ENCODE results near the gene DPH7.
A peak's percentile ranks its signal among the peaks of the same experiment; 100 is the strongest.

Gene DPH7

GRCh38 chr9:137583957-137584356 lies 5.2 kb upstream of the DPH7 start:
- Histone ChIP-seq H3K9me3 (ENCODE audit: control insufficient read depth, low read length) (no peaks in the 10 kb centered on the region), H3K4me3 (ENCODE audit: low read length) (no peak overlapping the region), H3K9ac (ENCODE audit: low read length) (no peak overlapping the region), H3K4me1 (ENCODE audit: control insufficient read depth, insufficient read depth, low read length) (peaks cover 9% of the 10 kb centered on the region), H3K36me3 (ENCODE audit: control insufficient read depth, insufficient read depth, low read length) (peaks cover 4% of the 10 kb centered on the region), H3K27me3 (ENCODE audit: control insufficient read depth, insufficient read depth, low read length) (no peaks in the 10 kb centered on the region)

- Histone ChIP-seq H3K36me3 (ENCODE audit: control insufficient read depth, insufficient read depth, low read length) (peaks cover 4% of the 10 kb centered on the region), H3K9me3 (ENCODE audit: control insufficient read depth, low read length) (no peaks in the 10 kb centered on the region), H3K27me3 (ENCODE audit: control insufficient read depth, insufficient read depth, low read length) (no peaks in the 10 kb centered on the region), H3K4me1 (ENCODE audit: control insufficient read depth, insufficient read depth, low read length) (peaks cover 5% of the 10 kb centered on the region), H3K4me3 (ENCODE audit: low read length) (no peak overlapping the region), H3K9ac (ENCODE audit: low read length) (no peak overlapping the region)
Observed at GRCh38 chr9:137583347-137583746, 4.6 kb upstream of the DPH7 start.

GRCh38 chr9:137582286-137582860 lies 3.6 kb upstream of the DPH7 start:
- H3K4me1 ChIP-seq (ENCODE audit: control insufficient read depth, insufficient read depth, low read length), result peaks cover 11% of the 10 kb centered on the region
- peaks cover 4% of the 10 kb centered on the region for H3K36me3 ChIP-seq (ENCODE audit: control insufficient read depth, insufficient read depth, low read length)
- H3K27me3 ChIP-seq (ENCODE audit: control insufficient read depth, insufficient read depth, low read length), result no peaks in the 10 kb centered on the region
- H3K4me3 ChIP-seq (ENCODE audit: low read length), result no peak overlapping the region
- H3K9ac ChIP-seq (ENCODE audit: low read length), result no peak overlapping the region
- H3K9me3 ChIP-seq (ENCODE audit: control insufficient read depth, low read length), result no peaks in the 10 kb centered on the region

GRCh38 chr9:137581361-137582285 lies 2.9 kb upstream of the DPH7 start:
- Histone ChIP-seq H3K9me3 (ENCODE audit: control insufficient read depth, low read length) (no peaks in the 10 kb centered on the region), H3K9ac (ENCODE audit: low read length) (no peak overlapping the region), H3K27me3 (ENCODE audit: control insufficient read depth, insufficient read depth, low read length) (no peaks in the 10 kb centered on the region), H3K36me3 (ENCODE audit: control insufficient read depth, insufficient read depth, low read length) (peaks cover under 1% of the 10 kb centered on the region), H3K4me1 (ENCODE audit: control insufficient read depth, insufficient read depth, low read length) (peaks cover 17% of the 10 kb centered on the region), H3K4me3 (ENCODE audit: low read length) (no peak overlapping the region)

GRCh38 chr9:137580954-137581322 lies 2.2 kb upstream of the DPH7 start:
- no peak overlapping the region for H3K4me3 ChIP-seq (ENCODE audit: low read length)
- no peaks in the 10 kb centered on the region for H3K9me3 ChIP-seq (ENCODE audit: control insufficient read depth, low read length)
- peaks cover 17% of the 10 kb centered on the region for H3K4me1 ChIP-seq (ENCODE audit: control insufficient read depth, insufficient read depth, low read length)

GRCh38 chr9:137580209-137580953 lies 1.7 kb upstream of the DPH7 start:
- H3K9ac ChIP-seq (ENCODE audit: low read length), result no peak overlapping the region
- no peaks in the 10 kb centered on the region for H3K9me3 ChIP-seq (ENCODE audit: control insufficient read depth, low read length)
- H3K4me3 ChIP-seq (ENCODE audit: low read length), result no peak overlapping the region
- H3K4me1 ChIP-seq (ENCODE audit: control insufficient read depth, insufficient read depth, low read length), result peaks cover 17% of the 10 kb centered on the region
- no peaks in the 10 kb centered on the region for H3K27me3 ChIP-seq (ENCODE audit: control insufficient read depth, insufficient read depth, low read length)
- no peaks in the 10 kb centered on the region for H3K36me3 ChIP-seq (ENCODE audit: control insufficient read depth, insufficient read depth, low read length)

More at GRCh38 chr9:137580954-137581322, 2.2 kb upstream of the DPH7 start:
- Histone ChIP-seq H3K9ac (ENCODE audit: low read length) (no peak overlapping the region), H3K27me3 (ENCODE audit: control insufficient read depth, insufficient read depth, low read length) (no peaks in the 10 kb centered on the region), H3K36me3 (ENCODE audit: control insufficient read depth, insufficient read depth, low read length) (no peaks in the 10 kb centered on the region)

GRCh38 chr9:137579259-137579604 lies 507 bp upstream of the DPH7 start:
- no peaks in the 10 kb centered on the region for H3K27me3 ChIP-seq (ENCODE audit: control insufficient read depth, insufficient read depth, low read length)
- no peaks in the 10 kb centered on the region for H3K36me3 ChIP-seq (ENCODE audit: control insufficient read depth, insufficient read depth, low read length)
- peaks cover 17% of the 10 kb centered on the region for H3K4me1 ChIP-seq (ENCODE audit: control insufficient read depth, insufficient read depth, low read length)
- H3K9ac ChIP-seq (ENCODE audit: low read length), result peak overlapping the region; percentile 65
- no peaks in the 10 kb centered on the region for H3K9me3 ChIP-seq (ENCODE audit: control insufficient read depth, low read length)
- H3K4me3 ChIP-seq (ENCODE audit: low read length), result peak overlapping the region; percentile 80

GRCh38 chr9:137575716-137576411 lies 2.9 kb downstream of the DPH7 start:
- Histone ChIP-seq H3K4me1 (ENCODE audit: control insufficient read depth, insufficient read depth, low read length) (peaks cover 17% of the 10 kb centered on the region), H3K9ac (ENCODE audit: low read length) (no peak overlapping the region), H3K36me3 (ENCODE audit: control insufficient read depth, insufficient read depth, low read length) (no peaks in the 10 kb centered on the region), H3K4me3 (ENCODE audit: low read length) (no peak overlapping the region), H3K9me3 (ENCODE audit: control insufficient read depth, low read length) (no peaks in the 10 kb centered on the region), H3K27me3 (ENCODE audit: control insufficient read depth, insufficient read depth, low read length) (no peaks in the 10 kb centered on the region)

GRCh38 chr9:137575364-137575715 lies 3.4 kb downstream of the DPH7 start:
- Histone ChIP-seq H3K4me3 (ENCODE audit: low read length) (no peak overlapping the region), H3K9ac (ENCODE audit: low read length) (no peak overlapping the region), H3K27me3 (ENCODE audit: control insufficient read depth, insufficient read depth, low read length) (no peaks in the 10 kb centered on the region), H3K4me1 (ENCODE audit: control insufficient read depth, insufficient read depth, low read length) (peaks cover 17% of the 10 kb centered on the region), H3K36me3 (ENCODE audit: control insufficient read depth, insufficient read depth, low read length) (no peaks in the 10 kb centered on the region), H3K9me3 (ENCODE audit: control insufficient read depth, low read length) (no peaks in the 10 kb centered on the region)

- H3K27me3 ChIP-seq (ENCODE audit: control insufficient read depth, insufficient read depth, low read length), result no peaks in the 10 kb centered on the region
- peaks cover 15% of the 10 kb centered on the region for H3K4me1 ChIP-seq (ENCODE audit: control insufficient read depth, insufficient read depth, low read length)
- H3K36me3 ChIP-seq (ENCODE audit: control insufficient read depth, insufficient read depth, low read length), result no peaks in the 10 kb centered on the region
- no peak overlapping the region for H3K4me3 ChIP-seq (ENCODE audit: low read length)
- no peaks in the 10 kb centered on the region for H3K9me3 ChIP-seq (ENCODE audit: control insufficient read depth, low read length)
- H3K9ac ChIP-seq (ENCODE audit: low read length), result no peak overlapping the region
Observed at GRCh38 chr9:137574192-137574591, 4.5 kb downstream of the DPH7 start.

- Histone ChIP-seq H3K4me1 (ENCODE audit: control insufficient read depth, insufficient read depth, low read length) (no peaks in the 10 kb centered on the region), H3K4me3 (ENCODE audit: low read length) (no peak overlapping the region), H3K27me3 (ENCODE audit: control insufficient read depth, insufficient read depth, low read length) (no peaks in the 10 kb centered on the region), H3K9ac (ENCODE audit: low read length) (no peak overlapping the region), H3K36me3 (ENCODE audit: control insufficient read depth, insufficient read depth, low read length) (no peaks in the 10 kb centered on the region), H3K9me3 (ENCODE audit: control insufficient read depth, low read length) (no peaks in the 10 kb centered on the region)
Observed at GRCh38 chr9:137570566-137570965, 8.2 kb downstream of the DPH7 start.
